SH-SY5Y (cell line): ENCODE data around the gene KRT84.

Experiments
- GATA2 ChIP-seq: IDR thresholded peaks from 2 replicates; pipeline ENCODE4 v1.6.1; 2011; ENCODE audit warnings: mild to moderate bottlenecking, low read depth, low read length
- GATA3 ChIP-seq: IDR thresholded peaks from 2 replicates; pipeline ENCODE4 v1.6.1; 2011; ENCODE audit warnings: low read depth, mild to moderate bottlenecking, low read length, moderate library complexity

Gene KRT84

GRCh38 chr12:52331833-52332232 lies 53.6 kb downstream of the KRT84 start:
- TF ChIP-seq GATA3, result no peak
- no peak for TF ChIP-seq GATA2

GRCh38 chr12:52331039-52331438 lies 54.4 kb downstream of the KRT84 start:
- TF ChIP-seq GATA2 (no peak), GATA3 (no peak)

GRCh38 chr12:52327830-52328500 lies 57.5 kb downstream of the KRT84 start:
- no peak for TF ChIP-seq GATA3
- TF ChIP-seq GATA2, result no peak
